Cardiac fibroblast (primary cell): ENCODE measurements around the gene TSNAX.

Experiments used
- DNase-seq, 2 donors: peaks; one replicate each; pipeline versions ENCODE4 v3.0.0 to v3.0.0-alpha.2; 2010; ENCODE audit warnings: low read depth in 2 of 2
- H3K4me3 ChIP-seq, 2 donors: replicated peaks in 1 of 2; 1 replicate in 1 of 2; 2 replicates in 1 of 2; pipeline ENCODE4 v1.5.1; 2011; ENCODE audit warnings: low read depth in 2 of 2, low read length in 2 of 2, mild to moderate bottlenecking in 2 of 2, moderate library complexity in 1 of 2
- CTCF ChIP-seq: IDR thresholded peaks from one replicate; pipeline ENCODE4 v1.5.1; 2011; ENCODE audit warnings: low read depth, mild to moderate bottlenecking, low read length, inconsistent platforms

TSNAX gene

GRCh38 chr1:231602673-231602984 lies 74.2 kb downstream of the TSNAX start:
- no peak for DNase-seq
- H3K4me3 ChIP-seq, result no peak overlapping the region
- TF ChIP-seq CTCF, result no peak

- peak; percentile 64 to 71 for DNase-seq
- H3K4me3 ChIP-seq, result peak overlapping the region; percentile 40 to 54
- peak; percentile 68 for TF ChIP-seq CTCF
These were observed 75.3 kb downstream of the TSNAX start for GRCh38 chr1:231603598-231604275.

GRCh38 chr1:231604276-231604621 lies 75.8 kb downstream of the TSNAX start:
- no peak overlapping the region for H3K4me3 ChIP-seq
- TF ChIP-seq CTCF, result no peak
- DNase-seq, result no peak

GRCh38 chr1:231605149-231606100 lies 77.0 kb downstream of the TSNAX start:
- no peak overlapping the region for H3K4me3 ChIP-seq
- no peak for TF ChIP-seq CTCF
- DNase-seq, result no peak

DNA sequence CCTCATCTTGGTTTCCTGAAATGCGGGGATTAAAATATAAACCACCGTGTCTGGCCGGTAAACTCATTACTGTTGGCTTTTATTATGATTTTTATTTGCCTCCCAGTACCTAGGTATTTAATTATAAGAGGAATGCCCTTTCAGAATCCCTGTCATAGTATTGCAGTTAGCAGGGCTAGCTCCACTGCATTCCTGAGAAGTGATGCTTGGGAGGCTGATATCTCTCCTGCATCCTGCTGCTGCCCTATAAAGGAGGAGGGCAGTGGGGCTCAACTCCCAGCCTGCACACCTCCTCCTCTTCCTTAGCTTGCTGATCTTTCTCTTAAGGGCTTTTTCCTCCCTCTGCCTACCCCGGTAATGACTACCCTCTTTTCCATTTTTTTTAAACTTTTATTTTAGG lies 78.2 kb downstream of the TSNAX start:
- no peak for TF ChIP-seq CTCF
- peak in 1 of 2 donors; percentile 20 for DNase-seq
- no peak overlapping the region for H3K4me3 ChIP-seq

DNA sequence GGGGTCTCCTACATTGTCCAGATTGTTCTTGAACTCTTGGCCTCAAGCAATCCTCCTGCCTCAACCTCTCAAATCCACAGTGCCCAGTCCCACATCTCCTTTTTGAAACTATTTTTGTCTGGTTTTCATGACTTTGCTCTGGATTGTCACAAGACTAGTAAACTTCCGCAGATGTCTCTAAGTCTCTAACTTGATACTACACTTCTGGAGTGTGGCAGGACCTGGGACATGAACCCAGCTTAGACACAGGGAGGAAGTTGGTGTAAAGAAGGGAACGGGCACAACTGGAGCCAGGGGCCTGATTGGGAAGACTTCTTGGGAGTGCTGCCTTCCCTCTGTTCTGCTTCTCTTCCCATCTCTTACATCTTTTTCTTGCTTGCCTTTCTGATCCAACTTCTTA lies 81.9 kb downstream of the TSNAX start:
- no peak for DNase-seq
- no peak for TF ChIP-seq CTCF
- H3K4me3 ChIP-seq, result no peak overlapping the region
